Fibroblast of pulmonary artery (primary cell): ENCODE measurements around the gene ACOT7.
"Not testable (repeated sequence)": the region's sequence is repeated elsewhere in the genome, so short reads cannot be mapped to it uniquely, and the experiment has no call there.

ENCODE experiments used
- DNase-seq: peaks from one replicate; pipeline ENCODE4 v3.0.0-alpha.2; 2010; ENCODE audit warnings: low read depth
- H3K4me3 ChIP-seq: replicated peaks from 2 replicates; pipeline ENCODE4 v1.5.1; 2011; ENCODE audit warnings: low read depth, mild to moderate bottlenecking, control low read depth, low read length, moderate library complexity
- CTCF ChIP-seq: IDR thresholded peaks from 2 replicates; pipeline ENCODE4 v1.5.1; 2011; ENCODE audit warnings: mild to moderate bottlenecking, control low read depth, low read length, inconsistent platforms; ENCODE audit errors: missing control alignments

The ACOT7 gene

GRCh38 chr1:6435129-6435528 lies 41.6 kb upstream of the ACOT7 start:
- no peak for DNase-seq
- no peak for TF ChIP-seq CTCF
- no peak overlapping the region for H3K4me3 ChIP-seq

- no peak overlapping the region for H3K4me3 ChIP-seq
- TF ChIP-seq CTCF: no peak
- DNase-seq: no peak
Observed at GRCh38 chr1:6434186-6434585, 40.6 kb upstream of the ACOT7 start.

DNA sequence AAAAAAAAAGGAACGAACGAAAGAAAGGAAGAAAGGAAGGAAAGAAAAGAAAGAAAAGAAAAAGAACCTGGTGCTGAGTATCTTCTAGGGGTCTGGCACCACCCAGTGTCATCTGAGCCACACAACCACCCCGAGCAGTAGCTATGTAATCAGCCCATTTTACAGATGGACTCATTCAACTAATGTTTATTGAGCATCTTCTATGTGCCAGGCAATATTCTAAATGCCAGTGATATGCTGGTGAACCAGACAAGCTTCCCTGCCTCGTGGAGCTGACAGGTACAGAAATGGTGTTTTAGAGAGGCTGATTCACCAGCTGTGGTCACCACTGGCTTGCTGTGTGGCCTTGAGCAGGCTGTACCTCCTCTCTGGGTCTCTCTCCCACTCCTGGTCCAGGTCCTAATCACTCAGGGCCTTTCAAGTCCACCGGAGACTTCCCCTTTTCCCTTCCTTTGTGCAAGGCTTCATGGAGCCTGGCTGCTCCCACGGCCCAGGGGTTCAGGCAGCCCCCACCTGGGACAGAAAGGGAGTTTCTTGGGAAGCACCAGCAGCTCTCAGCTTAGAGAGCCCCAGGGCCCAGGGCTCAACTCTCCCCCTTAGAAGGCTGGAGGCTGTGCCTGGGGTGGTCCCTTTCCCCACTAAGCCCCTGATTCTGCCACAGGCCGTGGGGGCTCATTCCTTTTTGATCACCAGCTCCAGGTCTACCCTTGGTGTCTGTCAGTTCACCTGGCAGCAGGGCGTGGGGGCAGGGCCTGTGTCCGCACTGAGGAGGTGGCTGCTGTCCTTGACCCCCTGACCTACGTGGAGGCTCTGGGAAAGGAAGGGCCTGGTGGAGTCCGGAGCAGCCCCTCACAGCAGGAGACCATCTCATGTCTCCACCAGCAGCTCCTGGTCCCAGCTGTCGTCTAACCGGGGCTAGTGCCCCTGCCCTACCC lies 38.3 kb upstream of the ACOT7 start:
- not testable (repeated sequence) for H3K4me3 ChIP-seq, DNase-seq

DNA sequence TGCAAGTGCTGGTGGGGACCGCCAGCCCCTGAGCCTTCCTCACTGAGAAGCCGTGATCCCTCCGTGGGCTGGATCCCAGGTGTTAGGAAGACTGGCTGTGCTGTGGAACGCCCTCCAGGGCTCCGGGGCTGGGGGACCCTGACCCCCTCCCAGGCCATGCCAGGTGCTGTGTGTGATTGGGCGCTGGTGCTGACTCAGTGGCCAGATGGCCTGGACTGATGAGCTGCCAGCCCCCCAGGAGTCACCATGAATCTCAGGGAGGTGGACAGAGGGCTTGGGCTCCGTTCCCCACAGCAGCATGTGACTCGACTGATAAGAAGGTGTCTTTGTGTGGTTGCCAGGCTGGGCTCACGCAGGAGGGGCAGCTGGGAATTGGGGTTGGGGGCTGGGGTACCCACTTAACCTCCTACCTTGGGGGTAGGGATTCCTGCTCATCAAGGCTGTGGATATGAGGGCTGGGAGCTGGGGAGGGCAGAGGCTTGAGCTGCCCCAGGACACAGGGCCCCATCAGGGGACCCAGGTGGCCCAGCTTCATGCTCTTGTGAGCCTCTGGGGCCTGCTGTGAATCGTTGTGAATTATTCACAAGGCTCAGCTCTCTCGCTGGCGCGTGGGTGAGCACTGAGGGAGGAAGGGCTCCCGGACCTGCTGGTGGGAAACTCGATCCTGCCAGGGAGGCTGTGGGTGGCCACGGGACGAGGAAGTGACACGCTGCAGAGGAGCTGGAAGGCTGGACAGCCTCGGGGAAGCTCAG lies 36.3 kb upstream of the ACOT7 start:
- H3K4me3 ChIP-seq, DNase-seq: not testable (repeated sequence)

GRCh38 chr1:6428453-6428852 lies 34.9 kb upstream of the ACOT7 start:
- not testable (repeated sequence) for H3K4me3 ChIP-seq

DNA sequence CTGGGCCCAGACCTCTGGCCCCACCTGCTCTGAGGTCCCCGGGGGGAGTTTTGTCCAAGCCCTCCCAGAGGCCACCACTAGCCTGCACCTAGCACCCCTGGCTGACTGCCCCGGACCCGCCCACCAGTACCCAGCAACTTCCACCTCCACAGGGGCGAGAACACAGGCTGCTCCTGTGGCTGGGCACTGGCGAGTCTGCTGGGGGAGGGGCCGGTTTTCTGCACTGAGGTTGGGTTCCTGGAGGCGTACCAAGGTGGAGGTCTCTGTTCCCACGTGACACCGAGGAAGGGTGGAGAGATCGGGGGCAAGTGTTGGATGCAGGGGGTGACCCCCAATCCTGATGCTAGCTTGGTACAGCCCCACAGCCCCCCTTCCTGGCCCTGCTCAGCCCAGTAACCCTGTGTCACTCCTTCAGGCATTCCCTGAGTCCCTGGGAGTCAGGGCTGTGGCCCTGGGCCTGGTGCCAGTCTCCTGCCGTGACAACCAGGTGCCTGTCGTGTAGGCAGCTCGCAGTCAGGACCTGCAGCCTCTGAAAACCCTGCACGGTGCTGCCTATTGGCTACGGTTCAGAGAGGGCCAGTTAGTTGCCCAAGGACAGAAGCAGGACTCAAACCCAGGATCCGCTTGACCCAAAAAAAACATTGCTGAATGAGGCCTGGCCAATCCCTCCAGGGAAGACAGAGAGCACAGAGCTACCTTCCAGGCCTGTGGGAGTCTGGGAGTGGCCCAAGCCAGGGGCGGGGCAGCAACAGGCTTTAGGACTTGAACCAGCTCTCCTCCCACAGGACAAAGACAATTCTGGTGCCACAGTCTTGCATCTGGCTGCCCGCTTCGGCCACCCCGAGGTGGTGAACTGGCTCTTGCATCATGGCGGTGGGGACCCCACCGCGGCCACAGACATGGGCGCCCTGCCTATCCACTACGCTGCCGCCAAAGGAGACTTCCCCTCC lies 34.1 kb upstream of the ACOT7 start:
- DNase-seq: no peak
- no peak overlapping the region for H3K4me3 ChIP-seq
- no peak for TF ChIP-seq CTCF

More at GRCh38 chr1:6428453-6428852, 34.9 kb upstream of the ACOT7 start:
- DNase-seq: not testable (repeated sequence)

DNA sequence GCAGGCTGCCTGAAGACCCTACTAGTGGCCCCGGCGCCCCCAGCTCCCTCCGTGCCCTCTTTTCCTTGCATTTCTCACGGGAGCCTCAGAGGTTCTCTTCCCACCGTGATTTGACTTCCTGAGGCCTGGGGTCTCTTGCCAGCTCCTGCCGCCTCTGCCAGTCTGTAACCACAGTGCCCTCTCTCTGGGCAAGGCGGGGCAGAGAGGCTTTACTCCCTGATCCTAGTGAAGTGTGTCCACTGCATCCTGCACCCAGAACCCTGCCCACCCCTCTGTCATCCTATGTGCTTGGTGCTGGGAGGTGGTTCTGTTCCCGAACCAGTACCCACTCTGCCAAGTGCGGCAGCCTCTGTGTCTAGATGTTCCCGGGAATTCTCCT lies 33.4 kb upstream of the ACOT7 start:
- DNase-seq: no peak
- no peak overlapping the region for H3K4me3 ChIP-seq
- TF ChIP-seq CTCF: no peak
